Spleen (tissue), 7 donors: ENCODE results near the gene ZNF414.

Experiments
- POLR2A ChIP-seq, 3 donors: fragments of 450-650 bp; IDR thresholded peaks; one replicate each; pipeline ENCODE4 v1.5.1; 2017; ENCODE audit warnings: antibody characterized with exemption in 3 of 3, mild to moderate bottlenecking in 1 of 3
- POLR2AphosphoS5 ChIP-seq, 3 donors: sonication (generic); formaldehyde crosslinking; IDR thresholded peaks; one replicate each; pipeline ENCODE4 v1.5.1; 2017; ENCODE audit warnings: antibody characterized with exemption in 3 of 3
- TF ChIP-seq, protein P1 (sequence below), 11 experiments: fragments of 200-600 bp in 7 of 11; fragments of 450-650 bp in 4 of 11; sonication (generic) in 4 of 11; IDR thresholded peaks in 8 of 11; conservative IDR thresholded peaks in 3 of 11; 1 replicate in 7 of 11; 2 replicates in 4 of 11; pipeline versions ENCODE4 v1.4.0 to v1.8.0; 2016 to 2021; ENCODE audit warnings: antibody characterized with exemption in 11 of 11, inconsistent platforms in 4 of 11, mild to moderate bottlenecking in 1 of 11
- donor health status: DM: no; HTN: no; CAD: no; lungs with moderate emphysema.
- donor health status: DM: no; HTN: no; CAD: no.
- donor health status: DM: no; HTN: no; CAD: no.

DNA sequence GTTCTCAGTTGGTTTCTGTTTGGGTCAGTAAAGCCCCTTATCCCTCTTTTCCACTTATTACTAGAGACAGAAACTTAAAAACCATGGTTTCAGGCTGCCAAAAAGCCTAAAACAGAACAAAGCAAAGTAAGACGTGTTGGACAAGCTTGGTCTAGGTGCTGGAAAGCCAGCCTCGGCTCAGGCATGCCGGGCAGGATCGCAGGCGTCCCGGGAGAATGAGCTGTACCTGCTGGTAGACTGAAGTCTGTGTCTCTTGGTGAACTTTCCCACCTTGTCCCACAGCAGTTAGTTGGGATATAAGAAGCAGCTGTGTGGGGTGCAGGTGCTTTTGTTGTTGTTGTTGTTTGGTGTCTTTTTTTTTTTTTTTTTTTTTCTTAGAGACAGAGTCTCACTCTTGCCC lies 32.4 kb downstream of the ZNF414 start:
- TF ChIP-seq, protein P1, sequence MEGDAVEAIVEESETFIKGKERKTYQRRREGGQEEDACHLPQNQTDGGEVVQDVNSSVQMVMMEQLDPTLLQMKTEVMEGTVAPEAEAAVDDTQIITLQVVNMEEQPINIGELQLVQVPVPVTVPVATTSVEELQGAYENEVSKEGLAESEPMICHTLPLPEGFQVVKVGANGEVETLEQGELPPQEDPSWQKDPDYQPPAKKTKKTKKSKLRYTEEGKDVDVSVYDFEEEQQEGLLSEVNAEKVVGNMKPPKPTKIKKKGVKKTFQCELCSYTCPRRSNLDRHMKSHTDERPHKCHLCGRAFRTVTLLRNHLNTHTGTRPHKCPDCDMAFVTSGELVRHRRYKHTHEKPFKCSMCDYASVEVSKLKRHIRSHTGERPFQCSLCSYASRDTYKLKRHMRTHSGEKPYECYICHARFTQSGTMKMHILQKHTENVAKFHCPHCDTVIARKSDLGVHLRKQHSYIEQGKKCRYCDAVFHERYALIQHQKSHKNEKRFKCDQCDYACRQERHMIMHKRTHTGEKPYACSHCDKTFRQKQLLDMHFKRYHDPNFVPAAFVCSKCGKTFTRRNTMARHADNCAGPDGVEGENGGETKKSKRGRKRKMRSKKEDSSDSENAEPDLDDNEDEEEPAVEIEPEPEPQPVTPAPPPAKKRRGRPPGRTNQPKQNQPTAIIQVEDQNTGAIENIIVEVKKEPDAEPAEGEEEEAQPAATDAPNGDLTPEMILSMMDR (IDR thresholded peaks at IDR 0.05 in 8 of 11, conservative IDR thresholded peaks at IDR 0.05 in 3 of 11): no peak
- TF ChIP-seq POLR2A (IDR thresholded peaks at IDR 0.05): no peak
- no peak for TF ChIP-seq POLR2AphosphoS5 (IDR thresholded peaks at IDR 0.05)
